Brain microvascular endothelial cell (primary cell): ENCODE data around the gene VPS13D.

Experiments
- DNase-seq: peaks from one replicate; pipeline ENCODE4 v3.0.0-alpha.2; 2020
- H3K27ac ChIP-seq: fragments of 250-450 bp; sonication (Bioruptor Pico); 2 replicates; pipeline ENCODE4 v1.5.1; 2020; ENCODE audit warnings: mild to moderate bottlenecking, moderate library complexity
- H3K27me3 ChIP-seq: fragments of 250-450 bp; sonication (Bioruptor Pico); replicated peaks from 2 replicates; pipeline ENCODE4 v1.5.1; 2020; ENCODE audit warnings: mild to moderate bottlenecking
- H3K36me3 ChIP-seq: fragments of 250-450 bp; sonication (Bioruptor Pico); replicated peaks from 2 replicates; pipeline ENCODE4 v1.5.1; 2020; ENCODE audit warnings: mild to moderate bottlenecking
- H3K4me3 ChIP-seq: 2 replicates; pipeline ENCODE4 v1.5.1; 2011; ENCODE audit warnings: low read depth, mild to moderate bottlenecking, control low read depth, low read length, moderate library complexity
- in situ Hi-C: cut with HindIII; loops from 2 replicates; pipeline ENCODE4 v1.10.0; 2017; ENCODE audit warnings: low sequenced_read_pairs, low pct_ligation_motif_present
- TF ChIP-seq, protein P1 (sequence below): IDR thresholded peaks from 2 replicates; pipeline ENCODE4 v1.5.1; 2011; ENCODE audit warnings: low read depth, mild to moderate bottlenecking, moderate library complexity, low read length, control low read depth, inconsistent platforms; ENCODE audit errors: missing control alignments

VPS13D gene

DNA sequence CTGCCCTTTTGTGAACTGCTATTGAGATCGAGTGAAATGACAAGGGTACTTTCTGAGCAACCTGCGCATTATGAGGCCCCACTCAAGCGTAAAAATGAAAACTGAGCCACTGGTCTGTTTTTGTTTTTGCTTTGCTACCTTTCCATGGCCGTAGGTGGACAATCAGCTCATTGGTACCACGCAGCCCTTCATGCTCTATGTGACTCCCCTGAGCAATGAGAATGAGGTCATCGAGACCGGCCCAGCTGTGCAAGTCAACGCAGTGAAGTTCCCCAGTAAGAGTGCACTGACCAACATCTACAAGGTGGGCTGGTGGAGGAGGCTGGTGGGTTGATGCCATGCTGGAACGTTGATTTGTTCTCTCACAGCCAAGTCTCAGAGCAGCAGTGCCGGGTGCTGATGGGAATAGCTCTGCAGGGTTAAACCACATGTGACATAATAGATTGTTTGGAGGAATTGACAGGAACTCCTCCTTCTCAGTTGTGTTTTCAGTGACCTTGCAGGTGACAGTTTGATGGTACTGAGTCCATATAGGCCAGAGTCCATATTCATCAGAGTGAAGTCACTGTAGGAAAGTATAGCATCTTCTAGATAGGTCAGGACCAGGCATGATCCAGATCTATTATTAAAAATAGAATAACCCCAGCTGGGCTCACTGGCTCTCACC, 170.3 kb downstream of the VPS13D start:
- no peak for DNase-seq
- peaks cover 17% of the 10 kb centered on the region for H3K36me3 ChIP-seq
- H3K27me3 ChIP-seq: no peaks in the 10 kb centered on the region
- no peak overlapping the region for H3K4me3 ChIP-seq
- H3K27ac ChIP-seq: no peak overlapping the region
- TF ChIP-seq, protein P1, sequence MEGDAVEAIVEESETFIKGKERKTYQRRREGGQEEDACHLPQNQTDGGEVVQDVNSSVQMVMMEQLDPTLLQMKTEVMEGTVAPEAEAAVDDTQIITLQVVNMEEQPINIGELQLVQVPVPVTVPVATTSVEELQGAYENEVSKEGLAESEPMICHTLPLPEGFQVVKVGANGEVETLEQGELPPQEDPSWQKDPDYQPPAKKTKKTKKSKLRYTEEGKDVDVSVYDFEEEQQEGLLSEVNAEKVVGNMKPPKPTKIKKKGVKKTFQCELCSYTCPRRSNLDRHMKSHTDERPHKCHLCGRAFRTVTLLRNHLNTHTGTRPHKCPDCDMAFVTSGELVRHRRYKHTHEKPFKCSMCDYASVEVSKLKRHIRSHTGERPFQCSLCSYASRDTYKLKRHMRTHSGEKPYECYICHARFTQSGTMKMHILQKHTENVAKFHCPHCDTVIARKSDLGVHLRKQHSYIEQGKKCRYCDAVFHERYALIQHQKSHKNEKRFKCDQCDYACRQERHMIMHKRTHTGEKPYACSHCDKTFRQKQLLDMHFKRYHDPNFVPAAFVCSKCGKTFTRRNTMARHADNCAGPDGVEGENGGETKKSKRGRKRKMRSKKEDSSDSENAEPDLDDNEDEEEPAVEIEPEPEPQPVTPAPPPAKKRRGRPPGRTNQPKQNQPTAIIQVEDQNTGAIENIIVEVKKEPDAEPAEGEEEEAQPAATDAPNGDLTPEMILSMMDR: no peak
- in situ Hi-C loops: no loop called here

DNA sequence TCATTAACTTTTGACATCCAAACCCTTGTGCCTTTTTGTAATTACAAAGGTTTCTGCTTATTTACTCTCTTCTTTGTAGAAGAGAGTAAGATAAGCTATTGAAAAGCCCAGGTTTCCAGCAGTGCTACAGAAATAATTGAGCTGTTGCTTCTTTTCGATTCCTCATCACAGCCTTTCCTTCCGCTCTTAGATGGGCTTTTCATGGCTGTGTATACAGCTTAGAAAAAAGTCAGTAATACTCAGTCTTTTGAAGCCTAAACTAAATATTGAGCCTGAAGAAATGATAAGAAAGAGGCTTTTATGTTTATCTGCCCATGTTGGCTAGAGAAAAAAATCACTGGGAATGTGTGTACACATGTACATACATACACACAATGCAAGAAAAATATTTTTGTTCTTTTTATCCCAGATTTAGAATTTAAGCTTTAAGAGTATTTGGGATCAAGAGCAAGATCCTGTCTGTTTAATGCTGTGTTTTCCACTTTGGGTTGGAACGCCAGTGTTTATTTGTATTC, 172.4 kb downstream of the VPS13D start:
- no peaks in the 10 kb centered on the region for H3K27me3 ChIP-seq
- peaks cover 20% of the 10 kb centered on the region for H3K36me3 ChIP-seq
- in situ Hi-C loops: no loop called here
- DNase-seq: no peak
- no peak overlapping the region for H3K4me3 ChIP-seq
- no peak overlapping the region for H3K27ac ChIP-seq
- TF ChIP-seq, protein P1: no peak

DNA sequence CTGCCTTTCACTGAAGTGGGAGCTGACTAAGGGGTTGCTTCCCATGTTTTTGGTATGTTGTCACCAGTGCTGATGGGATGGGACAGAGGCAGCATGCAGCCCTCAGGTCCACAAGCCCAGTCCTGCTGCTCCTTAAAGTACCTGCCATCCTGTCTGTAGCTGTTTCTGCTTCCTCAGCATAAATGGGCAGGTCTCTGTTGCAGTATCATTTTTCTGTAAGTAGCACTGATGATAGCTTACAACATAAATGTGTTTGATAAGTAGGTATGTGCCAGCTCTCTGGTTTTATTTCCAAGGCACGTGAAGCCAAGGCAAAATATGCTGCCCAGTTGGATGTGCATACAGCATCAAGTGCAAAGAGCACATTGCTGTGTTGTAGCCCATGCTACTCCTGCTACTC, 173.0 kb downstream of the VPS13D start:
- H3K36me3 ChIP-seq: peaks cover 20% of the 10 kb centered on the region
- no peaks in the 10 kb centered on the region for H3K27me3 ChIP-seq
- H3K27ac ChIP-seq: no peak overlapping the region
- H3K4me3 ChIP-seq: no peak overlapping the region
- no peak for DNase-seq
- TF ChIP-seq, protein P1: no peak
- in situ Hi-C loops: no loop called here

DNA sequence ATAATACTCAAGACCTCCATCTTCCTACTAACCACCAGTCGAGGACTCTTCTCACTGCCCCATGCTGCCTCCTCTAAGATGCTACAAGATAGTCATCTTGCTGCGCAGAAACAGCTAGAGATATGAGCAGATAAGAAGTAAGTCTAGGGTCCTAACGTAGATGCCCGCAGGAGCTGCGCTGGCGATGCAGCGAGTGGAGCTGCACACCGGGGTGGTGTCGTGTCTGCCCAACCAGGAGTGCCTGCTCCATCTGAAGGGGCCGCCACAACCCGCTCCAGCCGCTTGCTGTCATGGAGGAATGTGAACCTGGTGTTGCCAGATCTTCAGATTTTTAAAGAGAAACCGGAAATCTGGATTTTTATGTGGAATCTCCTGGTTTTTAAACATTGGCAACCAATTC, 175.1 kb downstream of the VPS13D start:
- in situ Hi-C loops: no loop called here

GRCh38 chr1:12405325-12406210, 175.7 kb downstream of the VPS13D start:
- DNase-seq: peak; percentile 60
- H3K36me3 ChIP-seq: peaks cover 22% of the 10 kb centered on the region
- H3K4me3 ChIP-seq: no peak overlapping the region
- TF ChIP-seq, protein P1: peak; percentile 55
- peak overlapping the region; percentile 93 for H3K27ac ChIP-seq
- in situ Hi-C loops: no loop called here
- H3K27me3 ChIP-seq: no peaks in the 10 kb centered on the region

More for the DNA sequence above, 175.1 kb downstream of the VPS13D start:
- Histone ChIP-seq H3K36me3 (peaks cover 20% of the 10 kb centered on the region), H3K27me3 (no peaks in the 10 kb centered on the region), H3K4me3 (no peak overlapping the region), H3K27ac (peak overlapping the region; percentile 93)
- TF ChIP-seq, protein P1: no peak
- DNase-seq: no peak
